H1 (cell line): ENCODE results near the gene ARL8A. TPM values are rescaled to one million over a fixed set of nuclear protein-coding genes. Genes with fewer than 3 reads are reported as not detected.

Experiments
- CTCF ChIA-PET: fragments of 300-600 bp; sonication (Branson Sonifier 250); formaldehyde crosslinking; loops from one replicate; lab custom pipeline; 2021; ENCODE audit not compliant: partially characterized antibody; lab: Charles Lee
- POLR2A ChIA-PET: fragments of 300-600 bp; sonication (Branson Sonifier 250); formaldehyde crosslinking; loops from one replicate; lab custom pipeline; 2021; ENCODE audit warnings: inconsistent platforms; ENCODE audit not compliant: partially characterized antibody; lab: Charles Lee
- DNase-seq, 2 experiments: peaks; one replicate each; pipeline versions ENCODE4 v3.0.0 to v3.0.0-alpha.2; 2010 to 2022; ENCODE audit warnings: low spot score in 2 of 2, low read depth in 1 of 2, mixed read lengths in 1 of 2
- FAIRE-seq: peaks from 2 replicates; lab custom pipeline; 2011; peaks lifted over from hg19 to GRCh38; lab: Jason Lieb, UNC
- H2AFZ ChIP-seq: 2 replicates; pipeline ENCODE4 v1.8.1; 2012; ENCODE audit warnings: low read length, inconsistent platforms
- H2AK5ac ChIP-seq: 2 replicates; pipeline ENCODE4 v1.6.1; 2013; ENCODE audit warnings: low read depth, low read length
- H2BK120ac ChIP-seq: replicated peaks from 2 replicates; pipeline ENCODE3; 2013; ENCODE audit warnings: low read depth, low read length, inconsistent platforms
- H2BK12ac ChIP-seq: 2 replicates; pipeline ENCODE4 v1.6.1; 2013; ENCODE audit warnings: low read depth, low read length
- H2BK15ac ChIP-seq: 2 replicates; pipeline ENCODE4 v1.6.1; 2013; ENCODE audit warnings: low read length
- H2BK20ac ChIP-seq: 2 replicates; pipeline ENCODE4 v1.6.1; 2013; ENCODE audit warnings: low read length
- H2BK5ac ChIP-seq: 2 replicates; pipeline ENCODE4 v1.6.1; 2013; ENCODE audit warnings: low read depth, low read length
- H3K14ac ChIP-seq: 2 replicates; pipeline ENCODE4 v1.6.1; 2013; ENCODE audit warnings: inconsistent platforms; ENCODE audit not compliant: insufficient read length
- H3K18ac ChIP-seq: 2 replicates; pipeline ENCODE4 v1.6.1; 2013; ENCODE audit warnings: low read length; ENCODE audit errors: extremely low read depth
- H3K23ac ChIP-seq: 2 replicates; pipeline ENCODE4 v1.6.1; 2013; ENCODE audit warnings: inconsistent platforms; ENCODE audit not compliant: insufficient read length
- H3K23me2 ChIP-seq: 2 replicates; pipeline ENCODE4 v1.6.1; 2013; ENCODE audit warnings: low read depth, low read length
- H3K27ac ChIP-seq: 2 replicates; pipeline ENCODE4 v1.6.1; 2011; ENCODE audit warnings: low read depth, low read length, inconsistent platforms
- H3K27me3 ChIP-seq, 4 experiments: replicated peaks in 1 of 4; 1 replicate in 1 of 4; 2 replicates in 3 of 4; pipeline versions ENCODE4 v1.6.1 to v1.8.1; 2011 to 2013; ENCODE audit warnings: low read length in 3 of 4, mild to moderate bottlenecking in 3 of 4, inconsistent platforms in 2 of 4, mixed read lengths in 2 of 4, moderate library complexity in 1 of 4; ENCODE audit not compliant: control insufficient read depth in 3 of 4, insufficient read depth in 3 of 4; ENCODE audit errors: extremely low read depth in 1 of 4
- H3K36me3 ChIP-seq, 4 experiments: 2 replicates each; pipeline versions ENCODE4 v1.6.1 to v1.8.1; 2011 to 2013; ENCODE audit warnings: mild to moderate bottlenecking in 4 of 4, low read length in 3 of 4, moderate library complexity in 2 of 4, control low read depth in 1 of 4, inconsistent platforms in 1 of 4; ENCODE audit not compliant: insufficient read depth in 4 of 4, control insufficient read depth in 2 of 4
- H3K4ac ChIP-seq: replicated peaks from 2 replicates; pipeline ENCODE3; 2013; ENCODE audit warnings: low read length, low read depth, mixed read lengths, inconsistent platforms; ENCODE audit not compliant: insufficient read length
- H3K4me1 ChIP-seq, 4 experiments: replicated peaks in 1 of 4; 1 replicate in 1 of 4; 2 replicates in 3 of 4; pipeline versions ENCODE4 v1.6.1 to v1.8.1; 2011 to 2013; ENCODE audit warnings: low read length in 3 of 4, inconsistent platforms in 2 of 4, mixed read lengths in 1 of 4; ENCODE audit not compliant: insufficient read depth in 4 of 4, control insufficient read depth in 3 of 4
- H3K4me2 ChIP-seq, 2 experiments: 2 replicates each; pipeline versions ENCODE4 v1.6.1 to v1.8.1; 2011 to 2013; ENCODE audit warnings: low read depth in 2 of 2, low read length in 2 of 2, control low read depth in 1 of 2, inconsistent platforms in 1 of 2, mild to moderate bottlenecking in 1 of 2; ENCODE audit not compliant: insufficient read depth in 1 of 2
- H3K4me3 ChIP-seq, 4 experiments: fragments of 200-600, 300-600 bp in 1 of 4; sonication (generic), shearing (Covaris generic), sonication (Bioruptor Twin) in 1 of 4; 2 replicates each; pipeline versions ENCODE4 v1.5.1 to v1.8.1; 2011 to 2016; ENCODE audit warnings: low read length in 4 of 4, low read depth in 3 of 4, control low read depth in 2 of 4, inconsistent platforms in 2 of 4, mild to moderate bottlenecking in 2 of 4, mixed read lengths in 1 of 4, moderate library complexity in 1 of 4; ENCODE audit not compliant: insufficient read depth in 2 of 4; ENCODE audit errors: extremely low read depth in 1 of 4
- H3K56ac ChIP-seq: replicated peaks from 2 replicates; pipeline ENCODE3; 2013; ENCODE audit warnings: low read depth, mild to moderate bottlenecking, mixed read lengths, low read length, inconsistent platforms; ENCODE audit not compliant: insufficient read length
- H3K79me1 ChIP-seq: 2 replicates; pipeline ENCODE4 v1.6.1; 2013; ENCODE audit warnings: low read depth, low read length, control low read depth
- H3K79me2 ChIP-seq, 2 experiments: 2 replicates each; pipeline versions ENCODE4 v1.6.1 to v1.8.1; 2012 to 2013; ENCODE audit warnings: low read length in 2 of 2, mild to moderate bottlenecking in 2 of 2, inconsistent platforms in 1 of 2; ENCODE audit not compliant: insufficient read depth in 2 of 2, control insufficient read depth in 1 of 2
- H3K9ac ChIP-seq, 4 experiments: replicated peaks in 1 of 4; 1 replicate in 1 of 4; 2 replicates in 3 of 4; pipeline versions ENCODE4 v1.6.1 to v1.8.1; 2011 to 2013; ENCODE audit warnings: low read depth in 3 of 4, low read length in 3 of 4, control low read depth in 2 of 4, mild to moderate bottlenecking in 2 of 4, moderate library complexity in 2 of 4, inconsistent platforms in 1 of 4; ENCODE audit errors: extremely low read depth in 1 of 4
- H3K9me3 ChIP-seq, 2 experiments: 2 replicates each; pipeline versions ENCODE4 v1.6.1 to v1.8.1; 2012 to 2013; ENCODE audit warnings: mild to moderate bottlenecking in 2 of 2, moderate library complexity in 2 of 2, control low read depth in 1 of 2, inconsistent platforms in 1 of 2, low read depth in 1 of 2, low read length in 1 of 2, mixed read lengths in 1 of 2; ENCODE audit not compliant: insufficient read depth in 2 of 2
- H4K20me1 ChIP-seq, 2 experiments: replicated peaks in 1 of 2; 2 replicates each; pipeline versions ENCODE3 to v1.8.1; 2011 to 2013; ENCODE audit warnings: inconsistent platforms in 2 of 2, low read length in 2 of 2, mild to moderate bottlenecking in 1 of 2; ENCODE audit not compliant: insufficient read depth in 2 of 2, control insufficient read depth in 1 of 2
- H4K5ac ChIP-seq: 2 replicates; pipeline ENCODE4 v1.6.1; 2013; ENCODE audit warnings: low read length, low read depth, mixed read lengths, inconsistent platforms; ENCODE audit not compliant: insufficient read length
- H4K8ac ChIP-seq: 2 replicates; pipeline ENCODE4 v1.8.0; 2013; ENCODE audit warnings: mild to moderate bottlenecking, moderate library complexity, low read length, inconsistent platforms; ENCODE audit not compliant: insufficient read depth; ENCODE audit errors: extremely low read depth
- H4K91ac ChIP-seq: replicated peaks from 2 replicates; pipeline ENCODE3; 2013; ENCODE audit warnings: low read length, mixed read lengths, inconsistent platforms; ENCODE audit not compliant: insufficient read length
- CHD2 ChIP-seq: IDR thresholded peaks from 2 replicates; pipeline ENCODE4 v1.6.1; 2012; ENCODE audit warnings: low read length, improper control_type of control experiment
- GTF2F1 ChIP-seq: IDR thresholded peaks from 2 replicates; pipeline ENCODE4 v1.6.1; 2012; ENCODE audit warnings: low read depth, low read length, improper control_type of control experiment, borderline replicate concordance
- RFX5 ChIP-seq: IDR thresholded peaks from 2 replicates; pipeline ENCODE4 v1.6.1; 2011; ENCODE audit warnings: low read depth, low read length, improper control_type of control experiment, borderline replicate concordance
- SP2 ChIP-seq: IDR thresholded peaks from 2 replicates; pipeline ENCODE4 v1.6.1; 2012; ENCODE audit warnings: mild to moderate bottlenecking, low read length, inconsistent platforms
- ZNF274 ChIP-seq: IDR thresholded peaks from 2 replicates; pipeline ENCODE4 v1.7.0; 2012; ENCODE audit warnings: low read length, borderline replicate concordance; ENCODE audit errors: extremely low read depth
- WGBS, 2 experiments: shearing (Covaris generic) in 1 of 2; methylation state at CpG; one replicate each; pipeline versions ENCODE4 v1.1.6 to v1.1.7; 2013 to 2015; ENCODE audit warnings: low lambda C conversion rate in 2 of 2, mixed read lengths in 2 of 2, inconsistent platforms in 1 of 2, low coverage in 1 of 2, missing lambda C conversion rate in 1 of 2; ENCODE audit not compliant: insufficient replicate concordance in 2 of 2, insufficient coverage in 1 of 2, insufficient read length in 1 of 2; ENCODE audit errors: extremely low coverage in 1 of 2, missing lambda C conversion rate in 1 of 2; 5-methylcytosine and 5-hydroxymethylcytosine counted together
- polyA plus RNA-seq, 7 experiments: library from polyadenylated mRNA; depleted of rRNA in 3 of 7; stranded (reverse) in 5 of 7; unstranded in 2 of 7; fragments of >200 nt in 5 of 7; fragments of 200-250 nt in 2 of 7; gene quantifications; 1 replicate in 5 of 7; 2 replicates in 1 of 7; 4 replicates in 1 of 7; pipeline versions ENCODE4 v1.2.1 to v1.2.3, GENCODE V29; 2011 to 2013; ENCODE audit warnings: missing spikeins in 2 of 7, mixed read lengths in 2 of 7
- total RNA-seq: library from RNA; stranded (reverse); fragmentation: NEBNext Ultra II Directional; extraction: Animal tissue kit (Norgen Biotek cat#: 25700); gene quantifications from 2 replicates; pipeline ENCODE4 v1.2.1, GENCODE V29; 2021

ARL8A gene
- total and polyA plus RNA-seq, 2 of the 8 experiments (the other 6 are each of a cell fraction or from before 2014, with no cell fraction given), result 40.3 to 58.7 TPM

DNA sequence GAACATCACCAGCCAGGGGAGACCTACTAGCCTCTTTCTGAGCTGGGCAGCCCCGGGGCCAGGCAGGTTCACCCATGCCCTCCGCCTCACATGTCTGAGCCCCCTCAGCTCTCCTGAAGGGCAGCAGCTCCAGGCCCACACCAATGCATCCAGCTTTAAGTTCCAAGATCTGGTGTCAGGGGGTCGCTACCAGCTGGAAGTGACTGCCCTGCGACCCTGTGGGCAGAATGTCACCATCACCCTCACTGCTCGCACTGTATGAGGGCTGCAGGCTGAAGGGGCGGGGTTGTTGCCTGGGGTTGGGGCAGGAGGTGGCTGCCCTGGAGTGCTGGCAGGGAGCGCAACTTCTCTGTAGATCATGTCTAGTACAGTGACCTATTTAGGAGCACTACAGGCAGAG, 24.3 kb upstream of the ARL8A start:
- Histone ChIP-seq H3K4me1 (peaks cover 0 to 6% (median 0%) of the 10 kb centered on the region in 4 experiments; a peak in 2 of 7 replicates), H3K4me2 (no peak overlapping the region), H3K79me1 (no peaks in the 10 kb centered on the region), H3K4me3 (no peak overlapping the region), H2BK5ac (no peak overlapping the region), H3K23me2 (no peaks in the 10 kb centered on the region), H3K9ac (no peak overlapping the region), H4K20me1 (no peaks in the 10 kb centered on the region), H3K9me3 (no peaks in the 10 kb centered on the region), H2BK15ac (no peak overlapping the region), H3K18ac (no peak overlapping the region), H3K79me2 (no peaks in the 10 kb centered on the region), H2BK12ac (no peak overlapping the region), H3K36me3 (no peaks in the 10 kb centered on the region), H3K27me3 (no peaks in the 10 kb centered on the region), H4K5ac (no peak overlapping the region), H2BK20ac (no peak overlapping the region), H3K27ac (no peak overlapping the region), H3K56ac (no peak overlapping the region), H2AFZ (no peak overlapping the region), H3K14ac (no peak overlapping the region), H2AK5ac (no peak overlapping the region), H4K8ac (no peak overlapping the region; the same call in 1 of the 2 replicates), H4K91ac (no peak overlapping the region), H2BK120ac (no peak overlapping the region), H3K23ac (no peak overlapping the region), H3K4ac (no peak overlapping the region)
- POLR2A ChIA-PET, result no interaction called here
- CTCF ChIA-PET, result interaction anchor here (1.0 to 10.1 kb wide), 3 partner anchors 8 to 13 kb away, joined by 3 to 77 read pairs (median 3); no protein-coding TSS in a partner anchor
- FAIRE-seq (no peak), DNase-seq (no peak)
- TF ChIP-seq SP2 (no peak), RFX5 (no peak), ZNF274 (no peak), CHD2 (no peak), GTF2F1 (no peak)
- 77% methylated on average over 7 of the region's 7 CpGs; no CpG with 5 or more reads in 1 of the 2 experiments for WGBS, 2 experiments
